HG02678 (cell line): ENCODE results near the gene CD3E.

Experiments used
- ATAC-seq: cut with Tn5 transposase; IDR thresholded peaks from one replicate; pipeline ENCODE4 v1.9.1; 2021; ENCODE audit warnings: mild to moderate bottlenecking, moderate library complexity; ENCODE audit not compliant: unreplicated experiment

The CD3E gene

DNA sequence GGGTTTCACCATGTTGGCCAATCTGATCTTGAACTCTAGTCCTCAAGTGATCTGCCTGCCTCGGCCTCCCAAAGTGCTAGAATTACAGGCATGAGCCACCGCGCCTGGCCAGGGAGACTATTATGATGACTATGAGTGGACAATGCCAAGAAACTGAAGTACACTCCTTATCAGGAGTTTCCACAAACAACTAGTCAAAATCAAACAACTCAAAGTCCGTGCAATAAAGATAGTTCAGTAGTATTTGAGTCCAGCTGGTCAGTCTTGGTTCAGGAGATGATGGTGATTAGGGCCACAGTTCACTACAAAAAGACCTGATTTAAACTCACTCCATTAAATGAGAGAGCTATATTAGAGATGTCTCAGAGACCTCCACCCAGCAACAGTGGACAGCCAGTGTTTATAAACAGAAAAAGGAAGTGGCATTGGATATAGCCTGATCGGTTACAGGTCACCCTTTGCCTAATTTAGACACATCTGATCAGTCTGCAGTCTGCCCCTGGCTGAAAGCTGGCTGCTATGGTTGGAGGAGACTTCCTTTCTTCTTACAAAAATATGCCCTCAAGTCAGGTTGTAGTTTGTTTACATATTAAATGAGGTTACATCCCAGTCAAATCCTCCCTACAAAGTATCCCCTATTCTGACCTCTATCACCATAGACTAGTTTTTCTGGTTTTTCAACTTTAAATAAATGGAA is 17.0 kb downstream of the CD3E start:
- no peak for ATAC-seq

- no peak for ATAC-seq
Observed at GRCh38 chr11:118322721-118323120, 18.2 kb downstream of the CD3E start.

- ATAC-seq: no peak
Observed at GRCh38 chr11:118325283-118325682, 20.8 kb downstream of the CD3E start.

- ATAC-seq: no peak
Observed at GRCh38 chr11:118328745-118329144, 24.2 kb downstream of the CD3E start.

- no peak for ATAC-seq
Observed at GRCh38 chr11:118334745-118335144, 30.2 kb downstream of the CD3E start.

GRCh38 chr11:118338637-118339061 is 34.1 kb downstream of the CD3E start:
- no peak for ATAC-seq

DNA sequence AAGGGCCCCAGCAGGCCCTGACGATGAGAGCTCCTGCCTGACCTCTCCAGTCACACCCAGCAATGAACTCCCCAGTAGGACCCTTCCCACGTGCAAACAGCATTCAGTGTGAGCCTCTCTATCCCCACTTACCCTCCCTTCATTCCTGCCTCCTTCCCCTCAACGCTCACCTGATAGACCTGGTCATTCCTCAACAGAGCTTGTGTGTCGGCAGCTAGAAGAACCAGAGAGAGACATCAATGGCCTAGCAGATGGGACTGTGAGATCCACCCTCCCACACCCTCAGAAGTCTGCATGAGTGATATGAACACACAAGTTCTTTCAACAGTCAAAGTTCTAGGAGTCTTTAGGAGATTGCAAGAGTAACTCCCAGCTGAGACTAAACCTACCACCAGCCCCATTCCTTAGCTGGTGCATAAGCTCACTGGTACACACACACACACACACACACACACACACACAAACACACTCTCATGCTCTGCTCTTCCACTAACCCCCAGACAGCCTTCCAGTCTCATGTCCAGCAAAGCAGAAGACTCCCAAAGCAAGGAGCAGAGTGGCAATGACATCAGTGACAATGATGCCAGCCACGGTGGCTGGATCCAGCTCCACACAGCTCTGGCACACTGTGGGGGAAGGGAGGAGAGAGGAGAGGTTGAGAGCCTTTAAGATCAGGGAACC is 34.9 kb downstream of the CD3E start:
- no peak for ATAC-seq

- no peak for ATAC-seq
Observed at GRCh38 chr11:118340449-118340848, 35.9 kb downstream of the CD3E start.

DNA sequence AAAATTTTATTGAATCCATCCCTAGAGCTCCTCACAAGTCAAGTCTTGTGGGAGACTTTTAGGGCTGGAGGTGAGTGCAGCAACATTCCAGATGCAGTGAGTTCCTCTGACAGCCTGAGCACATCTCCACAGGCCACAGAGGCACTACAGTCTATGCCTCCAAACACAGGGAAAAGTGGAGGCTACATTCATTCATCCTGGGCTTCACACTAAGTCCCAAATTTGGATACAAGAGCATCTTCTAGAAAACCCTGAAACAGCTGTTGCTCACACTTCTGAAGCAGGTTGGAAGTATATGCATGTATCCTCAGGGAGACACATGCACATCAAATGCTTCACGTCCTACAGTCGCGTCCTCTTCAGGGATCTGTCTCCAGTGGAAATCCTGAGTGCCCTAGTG is 36.7 kb downstream of the CD3E start:
- no peak for ATAC-seq

- no peak for ATAC-seq
Observed at GRCh38 chr11:118341815-118342489, 37.4 kb downstream of the CD3E start.

- no peak for ATAC-seq
Observed at GRCh38 chr11:118342503-118343161, 38.1 kb downstream of the CD3E start, which contains the start of gene CD3D. TSS of gene CD3D (minus strand) at chr11:118342705. CDS start at chr11:118342607, 98 bp downstream.

DNA sequence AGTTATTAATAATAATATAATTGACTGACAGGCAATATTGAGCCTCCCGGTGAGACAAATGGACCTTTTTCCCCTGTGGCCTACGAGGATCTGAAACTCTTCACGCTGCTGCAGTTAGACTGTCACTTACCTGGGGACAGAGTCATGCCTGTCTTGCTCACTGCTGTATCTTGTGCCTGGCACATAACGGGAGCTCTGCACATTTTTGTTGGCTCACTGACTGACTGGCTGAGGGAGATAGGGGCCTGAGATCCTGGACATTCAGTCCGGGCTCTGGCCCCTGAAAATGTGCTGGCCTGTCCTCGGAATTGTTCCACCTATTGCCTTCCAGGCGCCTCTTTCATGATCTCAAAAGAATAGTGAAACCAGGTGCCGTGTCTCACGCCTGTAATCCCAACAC is 38.7 kb downstream of the CD3E start:
- no peak for ATAC-seq

DNA sequence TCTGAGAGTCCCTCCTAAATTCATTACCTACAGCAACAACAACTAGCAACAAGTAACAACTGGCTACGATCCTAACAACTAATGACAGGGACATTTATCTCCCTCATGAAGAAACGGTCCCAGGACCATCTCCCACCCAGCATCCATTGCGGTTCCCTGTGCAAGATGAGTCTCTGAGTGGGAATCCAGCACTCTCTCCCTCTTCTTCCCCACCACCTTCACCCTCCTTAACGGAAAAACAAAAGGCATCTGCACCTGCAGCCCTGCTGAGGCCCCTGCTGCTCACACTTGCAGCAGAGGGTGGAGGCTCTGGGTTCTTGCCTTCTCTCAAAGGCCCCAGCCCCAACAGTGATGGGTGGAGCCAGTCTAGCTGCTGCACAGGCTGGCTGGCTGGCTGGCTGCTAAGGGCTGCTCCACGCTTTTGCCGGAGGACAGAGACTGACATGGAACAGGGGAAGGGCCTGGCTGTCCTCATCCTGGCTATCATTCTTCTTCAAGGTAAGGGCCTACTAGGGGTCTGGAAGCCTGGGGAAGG is 39.5 kb downstream of the CD3E start, which contains the start of gene CD3G:
TSS of gene CD3G (plus strand) at position 364 of the 535 bp plus-strand sequence. CDS start at position 444, 80 bp downstream.
- ATAC-seq: no peak

DNA sequence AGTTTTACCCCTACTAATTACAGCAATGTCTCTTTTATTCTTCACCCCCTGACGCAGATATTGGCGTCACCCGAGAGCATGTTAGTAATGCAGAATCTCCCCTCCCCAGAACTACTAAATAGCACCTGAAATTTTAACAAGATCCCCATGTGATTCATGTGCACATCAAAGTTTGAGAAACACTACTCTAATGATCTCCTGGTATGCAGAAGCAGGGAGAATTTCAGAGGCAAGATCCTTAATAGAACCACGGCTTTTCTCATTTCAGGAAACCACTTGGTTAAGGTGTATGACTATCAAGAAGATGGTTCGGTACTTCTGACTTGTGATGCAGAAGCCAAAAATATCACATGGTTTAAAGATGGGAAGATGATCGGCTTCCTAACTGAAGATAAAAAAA is 44.9 kb downstream of the CD3E start:
- no peak for ATAC-seq

DNA sequence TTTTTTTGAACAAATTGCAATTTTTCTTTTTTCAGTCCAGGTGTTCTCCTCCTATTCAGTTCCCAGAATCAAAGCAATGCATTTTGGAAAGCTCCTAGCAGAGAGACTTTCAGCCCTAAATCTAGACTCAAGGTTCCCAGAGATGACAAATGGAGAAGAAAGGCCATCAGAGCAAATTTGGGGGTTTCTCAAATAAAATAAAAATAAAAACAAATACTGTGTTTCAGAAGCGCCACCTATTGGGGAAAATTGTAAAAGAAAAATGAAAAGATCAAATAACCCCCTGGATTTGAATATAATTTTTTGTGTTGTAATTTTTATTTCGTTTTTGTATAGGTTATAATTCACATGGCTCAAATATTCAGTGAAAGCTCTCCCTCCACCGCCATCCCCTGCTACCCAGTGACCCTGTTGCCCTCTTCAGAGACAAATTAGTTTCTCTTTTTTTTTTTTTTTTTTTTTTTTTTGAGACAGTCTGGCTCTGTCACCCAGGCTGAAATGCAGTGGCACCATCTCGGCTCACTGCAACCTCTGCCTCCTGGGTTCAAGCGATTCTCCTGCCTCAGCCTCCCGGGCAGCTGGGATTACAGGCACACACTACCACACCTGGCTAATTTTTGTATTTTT is 48.7 kb downstream of the CD3E start:
- no peak for ATAC-seq

DNA sequence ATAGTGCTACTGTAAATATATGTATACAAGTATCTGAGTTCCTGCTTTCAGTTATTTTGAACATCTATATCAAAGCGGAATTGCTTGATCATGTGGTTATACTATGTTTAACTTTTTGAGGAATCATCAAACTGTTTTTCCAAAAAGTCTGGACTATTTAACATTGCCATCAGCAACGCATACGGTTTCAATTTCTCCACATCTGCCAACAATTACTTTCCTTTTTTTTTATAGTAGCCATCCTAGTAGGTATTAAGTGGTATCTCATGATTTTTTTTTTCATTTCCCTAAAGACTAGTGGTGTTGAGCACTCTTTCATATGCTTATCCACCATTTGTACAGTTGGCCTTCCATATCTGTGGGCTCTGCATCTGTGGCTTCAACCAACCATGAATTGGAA is 53.5 kb downstream of the CD3E start:
- ATAC-seq: no peak

DNA sequence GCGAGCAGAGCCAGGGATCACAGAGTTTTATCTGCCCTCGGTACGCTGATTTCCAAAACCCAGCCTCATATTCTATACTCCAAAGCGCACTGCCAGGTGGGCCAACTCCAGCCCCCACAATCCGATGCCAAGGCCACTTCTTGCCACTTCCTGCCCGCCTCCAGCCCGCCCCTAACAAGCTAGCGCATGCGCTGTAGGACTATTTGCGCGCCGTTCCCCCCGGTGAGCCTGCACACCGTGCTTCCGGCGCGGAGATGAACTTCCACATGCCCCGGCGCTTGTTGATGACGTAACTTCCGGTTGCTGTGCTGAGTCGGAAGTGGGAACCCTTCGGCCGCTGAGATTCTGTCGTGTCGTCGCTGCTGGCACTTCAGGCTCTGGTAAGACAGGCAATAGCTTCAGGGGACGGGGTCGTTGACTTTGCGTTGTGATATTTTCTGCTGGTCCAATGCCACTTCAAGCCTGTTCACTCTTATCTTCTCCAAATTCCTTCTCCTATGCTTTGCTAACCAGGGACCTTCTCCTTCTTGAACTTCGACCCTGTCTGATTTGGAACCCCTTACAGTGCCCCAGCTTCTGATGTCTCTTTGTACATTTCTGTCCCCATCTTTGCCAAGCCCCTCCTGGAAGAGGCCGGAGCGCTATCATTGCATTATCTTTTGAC is 54.9 kb downstream of the CD3E start, which contains the start of gene UBE4A:
TSS of gene UBE4A (plus strand) at position 306 of the 664 bp plus-strand sequence. CDS start 5,481 bp downstream, outside the sequence.
- ATAC-seq: peak; percentile 92

DNA sequence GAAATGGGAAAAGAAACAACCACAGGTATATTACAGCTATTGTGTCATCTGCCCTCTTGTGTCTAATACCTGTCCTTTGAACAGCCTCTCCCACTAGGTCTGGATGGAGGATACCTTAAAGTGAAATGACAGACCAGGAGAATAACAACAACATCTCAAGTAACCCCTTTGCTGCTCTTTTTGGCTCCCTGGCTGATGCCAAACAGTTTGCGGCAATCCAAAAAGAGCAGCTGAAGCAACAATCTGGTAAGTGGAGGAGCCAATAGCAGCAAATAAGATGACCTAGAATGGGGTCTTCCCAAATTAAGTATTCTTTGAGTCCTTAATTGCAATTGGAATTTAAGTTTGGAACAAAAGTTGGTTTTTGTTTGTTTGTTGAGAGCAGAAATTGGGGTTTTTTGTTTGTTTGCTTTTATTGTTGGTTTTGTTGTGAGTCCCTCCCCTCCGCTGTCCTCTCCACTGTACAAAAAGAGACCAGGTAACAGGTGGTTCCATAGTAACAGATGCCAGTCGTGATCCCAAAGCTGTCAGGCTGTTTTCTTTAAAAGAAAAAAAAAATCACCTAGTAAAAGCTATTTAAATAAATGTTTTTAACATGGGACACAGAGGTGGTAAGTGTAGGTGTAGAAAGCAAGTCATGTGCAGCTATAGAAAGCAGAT is 60.6 kb downstream of the CD3E start:
- ATAC-seq: no peak
